Ecto neural progenitor cell (in vitro differentiated cells): ENCODE results near the gene TOX3.

Experiments used
- DNase-seq: peaks from one replicate; pipeline ENCODE4 v3.0.0-alpha.2; 2018; ENCODE audit warnings: low spot score

TOX3 gene

GRCh38 chr16:52537516-52537915 is 9.4 kb downstream of the TOX3 start:
- no peak for DNase-seq

DNA sequence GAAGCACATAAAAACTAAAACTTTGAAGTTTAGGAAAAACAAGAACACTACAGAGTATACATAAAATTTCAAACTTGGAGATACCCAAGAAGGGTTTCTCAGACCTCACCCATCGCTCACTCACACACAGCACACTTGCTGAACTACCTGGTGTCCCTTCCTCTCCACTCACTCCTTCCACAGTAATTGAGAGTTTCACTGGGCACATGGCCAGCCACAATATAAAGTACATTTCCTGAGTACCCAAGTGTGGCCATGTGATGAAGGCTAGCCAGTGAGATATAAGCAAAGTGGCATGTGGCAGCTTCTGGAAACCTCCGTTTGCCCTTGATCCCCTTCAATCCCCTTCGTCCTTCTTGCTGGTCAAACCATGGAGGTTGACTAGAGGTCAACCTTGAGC is 11.9 kb downstream of the TOX3 start:
- DNase-seq, result no peak

DNA sequence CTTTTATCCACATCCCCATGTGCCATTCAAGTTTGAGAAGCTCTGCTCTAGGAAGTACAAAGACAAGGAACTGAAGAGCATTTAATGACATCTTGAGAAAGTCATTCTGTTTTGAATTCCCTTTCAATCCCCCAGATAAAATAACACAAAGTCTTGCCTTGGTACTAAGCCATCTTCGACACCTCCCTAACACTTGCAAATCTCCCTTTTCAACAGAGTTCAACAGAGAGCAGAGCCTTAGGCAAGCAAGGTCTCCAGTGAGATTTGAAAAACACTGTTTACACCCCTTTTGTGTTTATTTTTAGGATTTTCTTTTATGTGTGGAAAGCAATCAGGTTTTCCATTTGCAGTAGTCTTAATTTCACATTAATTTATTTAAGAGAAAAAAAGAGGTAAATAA is 13.6 kb downstream of the TOX3 start:
- DNase-seq, result no peak

GRCh38 chr16:52532384-52532783 is 14.6 kb downstream of the TOX3 start:
- DNase-seq, result no peak

DNA sequence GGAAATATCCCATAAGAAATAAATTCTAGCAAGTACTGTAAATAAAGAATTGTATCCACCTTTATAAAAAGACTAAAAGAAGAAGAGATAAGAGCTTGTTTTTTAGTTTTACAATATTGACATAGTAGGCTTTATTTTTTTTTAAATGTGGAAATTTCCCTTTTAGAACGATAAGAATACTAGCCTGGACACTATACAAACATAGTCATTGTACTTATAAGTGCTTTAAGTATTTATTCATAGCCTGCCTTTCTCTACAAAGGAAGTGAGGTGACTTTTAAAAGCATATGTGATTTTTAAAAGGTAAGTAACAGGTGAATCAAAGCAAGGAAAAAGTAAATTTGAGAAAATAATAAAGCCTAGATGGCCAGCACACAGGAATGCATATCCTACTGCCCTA is 17.7 kb downstream of the TOX3 start:
- DNase-seq, result no peak

- DNase-seq, result no peak
Observed at GRCh38 chr16:52528393-52529065, 18.4 kb downstream of the TOX3 start.

DNA sequence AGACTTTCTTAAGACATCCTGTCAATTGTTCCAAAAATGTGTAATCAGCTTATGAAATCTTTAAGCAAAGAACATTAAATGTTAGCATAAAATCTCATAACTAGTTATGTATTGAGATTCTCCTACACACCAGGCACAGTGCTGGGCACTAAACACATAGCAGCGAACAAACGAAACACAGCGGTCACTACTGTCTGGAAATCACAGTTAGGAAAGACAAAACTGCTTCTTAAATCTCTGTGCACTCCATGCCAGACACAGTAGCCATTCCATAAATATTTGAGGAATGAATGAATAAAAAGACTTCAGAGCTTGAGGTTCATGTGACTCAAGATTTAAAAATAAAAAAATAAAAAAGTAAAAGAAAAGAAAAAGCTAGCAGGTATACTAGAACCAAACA is 20.1 kb downstream of the TOX3 start:
- DNase-seq, result no peak

GRCh38 chr16:52526116-52526828 is 20.7 kb downstream of the TOX3 start:
- DNase-seq, result no peak

DNA sequence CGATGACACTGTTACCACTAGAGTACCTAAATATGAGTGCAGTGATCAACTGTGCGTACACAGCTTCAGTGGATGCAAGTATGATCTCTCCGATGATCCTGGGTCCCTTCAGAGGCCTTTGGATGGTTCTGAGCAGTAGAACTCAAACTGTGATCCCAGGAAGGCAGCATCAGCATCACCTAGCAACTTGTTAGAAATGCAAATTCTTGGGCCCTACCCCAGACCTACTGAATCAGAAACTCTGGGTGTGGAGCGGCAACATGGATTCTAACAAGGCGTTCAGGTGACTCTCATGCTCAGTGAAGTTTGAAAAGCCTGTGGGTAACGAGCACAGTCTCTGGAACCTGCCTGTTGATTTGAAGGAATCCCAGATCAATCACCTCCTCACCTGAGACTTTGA is 25.4 kb downstream of the TOX3 start:
- no peak for DNase-seq

DNA sequence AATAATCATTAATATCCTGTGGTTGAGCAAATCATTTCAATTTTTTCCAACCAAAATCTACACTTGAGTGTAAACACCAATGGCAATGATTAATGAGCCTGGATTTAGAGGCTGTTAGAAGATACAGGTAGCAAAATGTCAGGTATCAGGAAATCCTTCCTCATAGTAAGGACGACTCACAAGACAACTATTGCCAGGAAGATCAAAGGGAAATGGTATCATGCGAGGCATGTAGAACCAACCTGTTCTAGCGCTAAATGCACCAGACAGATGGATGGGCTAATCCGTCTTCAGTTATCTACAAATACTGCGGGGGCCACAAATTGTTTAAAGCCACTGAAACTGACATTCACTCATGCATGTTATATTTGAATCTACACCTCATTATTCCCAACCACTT is 28.1 kb downstream of the TOX3 start:
- no peak for DNase-seq

GRCh38 chr16:52515068-52515671 is 31.8 kb downstream of the TOX3 start:
- DNase-seq, result no peak

DNA sequence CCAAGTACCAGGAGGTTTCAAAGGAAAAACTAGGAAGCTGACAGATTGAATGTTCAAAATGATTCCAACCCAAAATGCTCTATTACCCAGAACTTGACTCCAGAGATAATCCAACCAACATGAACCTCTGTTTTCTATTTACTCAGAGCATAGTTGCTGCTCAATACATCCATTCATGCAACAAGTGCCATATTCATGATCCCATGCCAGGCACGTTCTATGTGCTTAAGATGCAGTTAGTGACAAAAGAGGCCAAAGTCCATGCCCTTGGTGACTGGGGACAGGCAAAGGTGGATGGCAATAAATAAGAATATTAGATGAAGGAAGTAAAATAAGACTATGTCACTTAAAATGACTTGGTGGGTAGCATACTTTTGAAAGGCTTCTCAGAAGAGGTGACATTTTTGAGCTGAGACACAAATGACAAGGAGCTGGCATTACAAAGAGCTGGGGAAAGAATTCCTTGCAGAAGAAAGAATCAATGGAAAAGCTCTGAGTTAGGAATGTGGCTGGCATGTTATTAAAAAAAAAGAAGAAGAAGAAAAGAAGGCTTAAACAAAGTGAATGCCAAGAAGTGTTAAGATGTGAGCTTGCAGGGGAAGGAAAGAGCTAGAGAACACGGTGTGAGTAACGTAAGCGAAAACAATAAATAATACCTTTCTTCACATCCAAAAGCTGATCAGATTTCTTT is 34.5 kb downstream of the TOX3 start:
- DNase-seq, result no peak

DNA sequence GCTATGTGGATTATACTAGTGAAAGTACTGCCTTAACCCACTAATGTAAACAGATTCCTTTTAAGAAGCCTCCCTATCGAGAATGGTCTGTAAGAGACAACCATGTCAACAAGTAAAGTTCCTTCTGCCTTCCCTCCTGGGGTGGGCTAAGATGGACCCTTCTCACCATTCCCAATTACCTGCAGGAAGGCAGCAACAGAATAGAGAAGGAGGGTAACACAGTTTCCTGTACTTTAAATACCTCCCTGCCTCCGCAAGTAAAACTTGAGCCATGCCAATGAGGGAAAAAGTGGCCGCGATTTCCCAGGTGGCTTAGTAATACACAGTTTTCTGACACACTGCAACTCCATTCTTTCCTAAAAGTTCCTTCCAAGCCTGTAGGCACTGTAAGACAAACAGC is 45.2 kb downstream of the TOX3 start:
- no peak for DNase-seq

DNA sequence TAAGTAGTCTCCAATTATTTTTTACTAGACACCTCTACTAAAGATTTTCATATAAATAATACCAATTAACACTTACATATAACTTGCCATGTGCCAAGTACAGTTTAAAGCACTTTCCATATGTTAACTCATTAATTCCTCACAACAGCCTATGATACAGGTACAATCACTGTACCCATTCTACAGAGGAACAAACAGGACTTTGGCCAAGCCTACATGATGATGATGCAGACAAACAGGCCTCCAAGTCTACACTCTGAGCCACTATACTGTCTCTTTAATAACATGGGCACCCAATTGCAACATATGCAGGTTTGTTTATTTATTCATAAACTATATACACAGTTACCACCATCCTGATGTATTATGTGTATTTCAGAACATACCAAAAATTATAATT is 46.0 kb downstream of the TOX3 start:
- no peak for DNase-seq

GRCh38 chr16:52499060-52499440 is 47.9 kb downstream of the TOX3 start:
- no peak for DNase-seq

DNA sequence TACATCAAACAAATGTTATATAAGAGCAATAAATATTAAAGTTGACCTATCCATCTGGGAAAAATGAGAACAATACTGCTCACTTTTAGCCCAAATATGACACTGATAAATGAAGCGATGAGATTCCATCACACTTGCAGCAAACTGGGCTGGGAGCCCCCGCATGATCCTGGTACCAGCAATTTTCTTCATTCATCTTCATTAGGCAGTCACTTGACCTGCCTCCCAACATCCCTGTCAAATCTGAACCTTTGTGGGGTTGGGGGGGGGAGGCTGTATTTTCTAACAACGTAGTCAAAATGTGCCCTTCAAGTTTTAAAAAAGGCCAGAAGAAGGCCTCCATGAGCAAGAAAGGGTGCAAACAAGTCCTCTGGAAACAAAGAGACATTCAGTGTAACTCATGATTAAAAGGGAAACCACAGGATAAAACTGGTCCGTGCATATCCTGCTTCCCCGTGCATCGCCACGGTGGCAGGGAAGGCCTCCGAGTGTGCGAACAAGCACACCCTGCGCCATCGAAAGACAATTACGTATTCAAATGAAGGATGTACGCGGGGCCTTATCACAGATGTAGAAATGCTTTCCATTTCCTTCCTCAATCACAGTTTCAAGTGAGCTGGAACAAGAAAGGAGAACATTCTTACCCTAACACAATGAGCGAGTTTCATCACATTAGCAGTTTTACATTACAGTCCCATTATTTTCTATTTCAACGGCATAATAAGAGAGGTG is 48.4 kb downstream of the TOX3 start:
- no peak for DNase-seq

DNA sequence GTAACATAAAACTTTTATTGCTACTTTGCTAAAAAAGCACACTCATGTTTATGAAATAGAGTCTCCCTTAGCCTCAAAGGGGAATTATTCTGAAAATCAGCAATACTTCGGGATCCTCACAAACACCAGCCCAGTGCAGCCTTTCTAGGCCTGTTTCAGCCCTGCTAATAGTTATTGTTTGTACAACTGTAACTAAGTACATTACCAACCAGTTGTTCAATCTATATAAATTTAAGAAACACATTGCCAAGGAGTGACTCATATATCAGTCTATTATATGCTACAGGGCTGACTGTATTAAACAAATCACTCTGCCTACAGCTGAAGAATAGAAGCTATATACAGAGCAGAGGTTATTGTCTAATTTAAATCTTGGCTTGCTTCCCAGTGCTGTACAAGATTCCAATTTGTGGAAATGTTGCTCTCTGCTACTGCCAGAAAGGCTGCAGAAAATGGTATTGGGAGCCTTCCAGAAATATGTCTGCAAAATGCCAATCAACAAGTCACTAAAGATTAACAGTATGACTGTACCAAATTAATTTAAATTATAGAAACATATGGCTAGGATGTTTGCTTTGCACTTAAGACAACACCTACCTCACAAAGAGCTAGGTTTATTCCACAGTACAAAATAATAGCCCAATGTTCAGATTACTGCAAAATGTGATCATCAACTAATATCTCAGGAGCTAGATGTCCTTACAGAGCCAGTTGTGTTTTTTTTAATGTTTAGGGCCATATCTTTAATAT is 49.7 kb downstream of the TOX3 start:
- DNase-seq, result no peak

DNA sequence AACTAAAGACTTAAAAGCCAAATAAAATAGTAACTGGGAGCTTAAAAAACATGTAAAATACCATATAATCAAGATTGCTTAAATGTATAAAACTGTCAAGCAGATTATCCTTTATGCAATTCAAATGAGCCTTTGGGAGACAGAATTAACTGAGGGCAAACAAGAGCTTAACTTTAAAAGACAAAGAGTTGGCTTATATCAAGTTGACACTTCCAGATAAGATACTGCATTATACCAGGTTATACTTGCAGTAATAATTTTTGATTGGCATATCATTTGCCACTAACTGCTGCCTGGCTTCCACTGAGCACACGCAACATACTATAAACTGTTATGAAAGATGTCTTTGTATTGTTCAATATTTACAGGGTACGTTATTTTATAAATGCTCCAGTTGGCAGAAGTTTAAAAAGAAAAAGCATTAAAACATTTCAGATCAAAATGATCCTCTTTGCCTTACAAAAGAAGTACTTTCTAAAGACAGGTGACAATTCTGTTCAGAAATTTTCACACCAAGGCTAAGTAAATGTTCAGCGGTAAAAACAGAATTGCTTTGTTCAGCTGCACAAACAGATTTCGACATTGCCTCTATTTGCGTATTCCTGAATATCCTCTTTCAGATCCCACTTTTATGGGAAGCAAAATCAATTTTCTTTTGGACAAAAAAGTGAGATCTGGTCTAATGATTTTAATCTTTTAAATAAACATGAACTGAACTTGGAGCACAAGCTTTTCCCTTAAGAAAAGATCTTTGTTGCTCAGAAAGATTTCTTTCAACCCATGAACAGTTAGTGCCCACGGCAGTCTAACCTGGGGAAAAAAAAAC is 50.7 kb downstream of the TOX3 start:
- DNase-seq, result no peak

GRCh38 chr16:52494621-52495020 is 52.3 kb downstream of the TOX3 start:
- no peak for DNase-seq

DNA sequence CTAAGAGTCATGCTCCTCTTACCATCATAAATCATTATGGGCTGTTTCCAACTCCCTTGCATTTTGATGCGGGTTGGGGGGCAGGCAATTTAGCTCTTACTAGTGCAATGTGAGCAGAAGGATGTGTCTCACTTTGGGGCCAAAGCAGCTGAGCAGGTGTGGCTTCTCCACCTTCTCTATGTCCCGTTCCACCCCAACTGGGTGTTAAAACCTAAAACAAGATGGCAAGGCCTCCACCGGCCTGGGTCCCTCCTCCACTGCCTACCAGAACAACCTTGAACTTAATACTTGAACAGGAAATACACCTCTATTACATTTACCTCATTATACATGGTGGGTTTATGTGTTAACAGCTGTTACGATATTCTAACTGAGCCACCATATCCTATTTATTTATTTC is 52.8 kb downstream of the TOX3 start:
- no peak for DNase-seq
